Heart left ventricle (tissue), 13 donors: ENCODE results near the gene POU5F1.

Source experiments
- CTCF ChIP-seq, 12 donors: fragments of 200-600 bp; sonication (generic) in 4 of 12; IDR thresholded peaks; one replicate each; pipeline versions ENCODE4 v1.5.0 to v1.8.0; 2018 to 2022; ENCODE audit warnings: antibody characterized with exemption in 12 of 12, mild to moderate bottlenecking in 5 of 12
- POLR2A ChIP-seq, 2 donors: fragments of 450-650 bp; IDR thresholded peaks; one replicate each; pipeline ENCODE4 v1.6.1; 2017; ENCODE audit warnings: antibody characterized with exemption in 2 of 2, mild to moderate bottlenecking in 2 of 2, moderate library complexity in 2 of 2
- donor health status: ischemic (EF 13 %, LVEDD 7.1; RV severe dilation, severe dysfunction).
- donor health status: DM: no; HTN: yes; CAD: no.
- donor health status: DM: no; HTN: no; CAD: no.
- donor health status: ischemic (EF 25% LVEDD 6.9; RV normal size, moderate dysfunction).
- donor health status: ischemic (EF 25% LVEDD 5.7; RV mildly dilated, moderate dysfunction).
- donor health status: ischemic (EF 35%, LVEDD 5.7; RV mildly dilated, moderate dysfunction).
- donor health status: nonischemic (EF 11% LVEDD 7.7; RV severe dilation, severe dysfunction).
- donor health status: DM: yes; HTN: yes; CAD: no.
- donor health status: PGD.
- donor health status: ischemic (EF 29% LVEDD 5.4; RV normal size, mild dysfunction).
- donor health status: nonischemic (EF 23%, LVEDD 6.1; RV moderate dilation, normal function).

GRCh38 chr6:31116661-31117385, 53.7 kb downstream of the POU5F1 start:
- TF ChIP-seq CTCF (IDR thresholded peaks at IDR 0.05) = no peak
- TF ChIP-seq POLR2A (IDR thresholded peaks at IDR 0.05) = peak in 1 of 2 donors; percentile 13
